GM19193 (cell line): ENCODE results near the gene HPD.

Source experiments
- POLR2A ChIP-seq: IDR thresholded peaks from 4 replicates; pipeline ENCODE4 v1.6.1; 2011; ENCODE audit not compliant: insufficient read depth, insufficient read length; ENCODE audit errors: extremely low read depth

HPD gene

DNA sequence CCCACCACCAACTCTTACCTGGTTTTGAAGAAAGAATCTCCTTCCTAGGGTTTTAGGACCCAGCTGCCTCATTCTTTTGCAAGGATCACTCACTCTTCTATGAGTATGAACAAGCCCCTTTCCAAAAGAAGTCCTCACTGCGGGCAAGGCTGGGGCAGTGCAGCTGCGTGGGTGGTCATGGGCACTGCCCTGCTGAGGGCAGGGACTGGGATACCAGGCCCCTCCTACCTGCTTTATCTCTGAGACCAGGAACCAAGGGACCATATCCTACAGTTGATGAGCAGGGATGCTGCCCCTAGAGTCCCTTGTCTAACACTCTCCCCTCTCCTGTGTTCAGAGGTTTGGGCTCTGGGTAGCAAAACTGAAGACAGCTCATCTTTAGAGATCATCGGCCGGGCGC, 20.5 kb downstream of the HPD start:
- no peak for TF ChIP-seq POLR2A

DNA sequence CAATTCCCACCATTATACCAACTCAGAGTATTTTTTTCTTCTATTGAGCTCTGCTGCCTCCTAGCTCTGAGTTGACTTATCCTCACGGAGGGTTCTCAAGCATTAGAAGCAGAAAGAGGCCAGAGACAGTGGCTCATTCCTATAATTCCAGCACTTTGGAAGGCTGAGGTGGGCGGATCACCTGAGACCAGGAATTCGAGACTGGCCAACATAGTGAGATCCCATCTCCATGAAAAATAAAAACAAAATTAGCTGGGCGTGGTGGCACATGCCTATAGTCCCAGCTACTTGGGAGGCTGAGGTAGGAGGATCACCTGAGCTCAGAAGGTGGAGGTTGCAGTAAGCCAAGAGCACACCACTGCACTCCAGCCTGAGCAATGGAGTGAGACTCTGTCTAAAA, 21.0 kb downstream of the HPD start:
- no peak for TF ChIP-seq POLR2A

DNA sequence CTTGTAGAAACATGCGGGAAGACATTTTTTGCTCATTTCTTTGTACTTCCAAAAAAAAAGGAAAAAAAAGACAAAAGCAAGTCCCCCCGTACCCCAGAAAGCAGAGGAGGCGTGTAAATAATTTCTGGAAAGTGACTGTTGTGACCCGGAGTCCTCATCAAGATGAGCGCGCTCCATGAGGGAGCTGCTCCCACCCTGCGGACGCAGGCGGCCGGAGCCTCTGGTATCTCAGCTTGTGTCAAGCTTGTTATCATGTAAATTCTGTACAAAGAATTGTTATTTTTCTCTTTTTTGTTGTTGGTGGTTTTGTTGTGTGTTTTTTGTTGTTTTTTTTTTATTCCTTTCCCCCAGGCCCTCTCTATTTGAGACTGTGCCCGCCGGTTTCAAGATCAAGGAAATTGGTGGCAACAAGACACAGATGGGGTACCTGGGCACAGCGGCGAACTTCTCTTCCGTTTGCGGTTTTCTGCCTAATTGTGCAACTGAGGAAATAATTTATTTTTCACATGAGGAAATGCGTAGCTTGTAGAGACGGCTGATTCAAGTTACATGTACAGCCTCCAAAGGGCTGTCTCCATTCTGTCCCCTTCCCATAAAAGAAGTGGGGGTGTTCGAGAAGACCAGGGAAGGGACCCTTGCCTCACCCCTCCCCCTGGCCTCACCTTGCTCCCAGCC, 27.0 kb downstream of the HPD start:
- TF ChIP-seq POLR2A: no peak

DNA sequence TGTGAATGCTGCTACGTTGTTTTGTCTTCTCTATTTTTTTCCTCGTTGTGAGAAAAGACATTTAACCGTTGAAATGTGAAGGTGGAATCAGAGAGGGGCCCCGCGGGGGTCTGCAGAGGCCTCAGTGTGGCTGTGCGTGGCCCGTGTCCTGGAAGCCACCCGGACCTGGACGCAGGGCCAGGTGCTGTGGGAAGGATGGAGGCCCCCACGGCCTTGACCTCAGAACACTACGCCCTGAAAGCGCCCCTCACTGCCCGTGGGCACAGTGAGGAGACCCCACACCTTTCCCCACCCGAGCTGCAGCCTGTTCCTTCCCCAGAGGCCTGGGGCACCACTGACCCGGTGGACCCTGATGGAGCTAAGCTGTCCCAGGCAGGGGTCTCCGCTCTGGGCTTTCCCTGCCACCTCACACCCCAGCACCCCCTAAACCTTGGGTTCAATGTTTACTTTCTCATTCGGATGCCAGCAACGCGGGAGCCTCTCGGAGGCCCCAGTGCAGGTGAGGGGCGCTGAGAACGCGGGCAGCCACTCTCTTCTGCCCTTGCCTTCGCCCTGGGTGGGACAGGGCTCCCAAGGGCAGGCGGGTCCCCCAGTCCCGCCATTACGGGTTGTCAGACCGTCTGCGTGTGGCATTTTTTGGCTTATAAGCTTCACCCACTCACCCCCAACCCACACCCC, 27.9 kb downstream of the HPD start:
- no peak for TF ChIP-seq POLR2A

DNA sequence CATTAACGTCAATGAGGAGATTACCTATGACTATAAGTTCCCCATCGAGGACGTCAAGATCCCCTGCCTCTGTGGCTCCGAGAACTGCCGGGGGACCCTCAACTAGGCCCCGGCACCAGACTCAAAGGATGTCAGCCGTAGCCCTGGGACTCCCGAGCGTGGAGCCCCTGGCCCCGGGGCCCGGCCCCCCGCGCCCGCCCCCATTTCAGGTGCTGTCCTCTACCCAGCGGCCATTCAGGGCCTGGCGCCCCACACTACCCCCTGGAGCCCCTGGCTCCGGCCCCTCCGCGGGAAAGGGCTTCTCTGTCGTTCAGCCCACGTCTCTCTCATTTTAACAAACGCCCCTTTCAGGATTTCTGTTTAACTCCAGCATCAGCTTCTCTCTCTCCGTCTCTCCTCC, 28.5 kb downstream of the HPD start:
- TF ChIP-seq POLR2A: no peak

DNA sequence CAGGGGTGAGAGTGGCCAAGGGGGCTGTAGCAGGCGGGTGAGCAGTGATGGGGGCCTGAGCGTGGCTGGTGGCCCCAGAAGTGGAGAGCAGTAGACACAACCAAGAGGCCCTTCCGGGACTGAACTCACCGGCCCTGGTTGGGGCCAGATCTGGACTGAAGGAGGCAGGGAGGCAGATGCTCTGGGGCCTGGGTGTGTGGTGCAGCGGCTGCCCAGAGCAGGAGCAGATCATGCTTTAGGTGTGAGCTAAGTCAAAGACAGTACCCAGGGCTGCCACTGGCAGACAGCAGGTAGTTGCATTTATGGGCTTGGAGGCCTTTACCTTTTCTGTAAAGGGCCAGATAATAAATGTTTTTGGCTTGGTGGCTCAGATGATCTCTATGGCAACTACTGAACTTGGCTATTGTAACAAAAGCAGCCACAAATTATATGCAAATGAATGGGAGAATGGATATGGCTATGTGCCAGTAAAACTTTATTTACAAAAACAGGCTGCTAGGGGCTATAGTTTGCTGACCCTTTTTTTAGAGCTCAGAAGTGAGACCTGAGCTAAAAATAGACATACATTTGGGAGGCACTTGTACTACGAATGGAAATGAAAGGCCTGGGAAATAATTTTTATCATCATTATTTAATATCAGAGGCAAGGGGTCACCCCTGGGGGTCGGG, 29.3 kb downstream of the HPD start:
- TF ChIP-seq POLR2A: no peak

DNA sequence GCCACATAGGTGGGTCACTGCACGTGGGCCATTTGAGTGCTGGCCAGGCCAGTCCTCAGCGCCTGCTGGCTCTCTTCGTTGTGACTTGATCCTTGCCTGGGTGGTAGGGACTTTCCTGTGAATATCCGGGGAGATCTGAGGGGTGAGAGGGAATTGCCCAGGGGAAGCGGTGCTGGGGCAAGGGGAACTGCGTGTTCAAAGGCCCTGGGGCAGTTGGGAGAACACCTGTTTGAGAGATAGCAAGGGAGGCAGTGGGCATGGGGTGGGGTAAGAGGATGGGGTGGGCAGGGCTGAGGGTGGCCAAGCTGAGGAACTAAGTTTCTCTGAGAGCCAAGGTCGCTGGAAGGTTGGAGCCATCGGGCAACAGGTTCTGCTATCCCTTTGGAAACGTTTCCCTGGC, 29.8 kb downstream of the HPD start:
- TF ChIP-seq POLR2A: no peak

DNA sequence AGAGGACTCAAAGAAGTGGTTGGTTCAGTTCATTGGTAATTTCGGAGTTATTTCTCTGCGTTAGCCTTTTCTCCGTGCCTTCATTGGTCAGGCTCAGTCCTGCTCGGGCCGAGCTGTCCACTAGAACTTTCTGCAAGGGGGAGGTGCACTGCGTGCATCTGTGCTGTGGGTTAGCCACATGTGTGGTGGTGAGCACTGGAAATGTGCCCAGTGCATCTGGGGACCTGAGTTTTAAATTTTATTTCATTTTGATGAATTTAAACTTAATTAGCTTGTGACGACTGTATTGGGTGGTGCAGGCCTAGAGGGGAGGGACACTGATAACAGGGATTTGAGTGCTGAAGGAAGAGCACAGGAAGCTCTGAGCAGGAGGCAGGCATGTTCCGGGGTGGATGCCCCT, 30.4 kb downstream of the HPD start:
- TF ChIP-seq POLR2A: no peak

DNA sequence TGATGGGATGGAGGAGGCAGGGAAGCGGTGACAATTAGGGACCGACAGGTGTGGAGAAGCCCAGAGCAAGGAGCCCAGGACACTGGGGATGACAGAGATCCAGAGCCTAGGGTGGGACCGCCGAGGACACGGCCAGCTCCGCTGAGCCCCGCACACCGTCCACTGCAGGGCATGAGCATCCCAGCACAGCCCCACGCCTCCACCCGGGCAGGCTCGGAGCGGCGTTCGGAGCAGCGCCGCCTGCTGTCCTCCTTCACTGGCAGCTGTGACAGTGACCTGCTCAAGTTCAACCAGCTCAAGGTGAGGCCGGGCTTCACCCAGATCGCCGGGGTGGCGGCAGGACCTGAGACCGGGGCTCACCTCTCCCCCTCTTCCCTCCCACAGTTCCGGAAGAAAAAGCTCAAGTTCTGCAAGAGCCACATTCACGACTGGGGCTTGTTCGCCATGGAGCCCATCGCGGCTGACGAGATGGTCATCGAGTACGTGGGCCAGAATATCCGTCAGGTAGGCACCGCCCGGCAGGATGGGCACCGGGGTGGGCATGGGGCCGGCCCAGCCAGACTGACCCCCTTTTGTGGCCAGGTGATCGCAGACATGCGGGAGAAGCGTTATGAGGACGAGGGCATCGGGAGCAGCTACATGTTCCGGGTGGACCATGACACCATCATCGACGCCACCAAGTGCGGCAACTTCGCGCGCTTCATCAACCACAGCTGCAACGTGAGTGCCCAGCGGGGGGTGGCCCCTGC, 31.1 kb downstream of the HPD start:
- no peak for TF ChIP-seq POLR2A

DNA sequence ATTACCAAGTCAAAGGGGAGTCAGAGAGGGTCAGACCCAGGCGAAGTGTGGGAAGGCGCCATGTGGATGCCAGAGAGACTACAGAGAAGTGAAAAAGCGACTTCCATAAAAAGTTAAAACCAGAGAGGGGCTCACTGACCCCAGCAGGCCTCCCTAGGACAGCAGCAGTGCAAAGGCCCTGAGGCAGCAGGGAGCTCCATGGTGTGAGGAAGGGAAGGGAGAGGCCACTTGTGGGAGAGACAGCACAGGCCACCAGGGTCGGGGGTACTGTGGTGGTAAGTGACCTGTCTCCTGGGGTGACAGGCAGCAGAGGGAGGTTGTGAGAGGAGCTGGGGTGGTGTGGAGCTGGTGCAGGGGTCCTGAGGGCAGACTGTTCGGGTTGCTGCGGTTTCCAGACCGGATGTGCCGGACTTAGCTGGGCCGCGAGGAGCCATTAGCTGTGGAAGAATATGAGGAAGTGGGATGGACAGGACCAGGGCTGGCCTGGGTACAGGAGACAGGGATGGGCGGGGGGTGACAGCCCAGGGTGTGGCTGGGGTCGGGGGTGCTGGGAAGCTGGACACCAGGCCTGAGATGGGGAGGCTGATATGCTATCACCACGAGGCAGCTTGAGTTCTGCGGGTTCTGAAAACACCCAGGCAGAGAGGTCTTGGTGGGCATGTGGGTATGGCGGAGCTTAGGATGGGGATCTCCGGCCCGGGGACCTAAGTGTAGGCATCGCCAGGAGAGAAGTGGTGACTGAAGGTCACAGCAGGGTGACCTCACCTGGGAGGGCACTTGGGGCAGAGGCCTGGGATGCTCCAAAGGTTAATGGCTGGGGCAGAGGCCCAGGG, 32.1 kb downstream of the HPD start:
- no peak for TF ChIP-seq POLR2A

DNA sequence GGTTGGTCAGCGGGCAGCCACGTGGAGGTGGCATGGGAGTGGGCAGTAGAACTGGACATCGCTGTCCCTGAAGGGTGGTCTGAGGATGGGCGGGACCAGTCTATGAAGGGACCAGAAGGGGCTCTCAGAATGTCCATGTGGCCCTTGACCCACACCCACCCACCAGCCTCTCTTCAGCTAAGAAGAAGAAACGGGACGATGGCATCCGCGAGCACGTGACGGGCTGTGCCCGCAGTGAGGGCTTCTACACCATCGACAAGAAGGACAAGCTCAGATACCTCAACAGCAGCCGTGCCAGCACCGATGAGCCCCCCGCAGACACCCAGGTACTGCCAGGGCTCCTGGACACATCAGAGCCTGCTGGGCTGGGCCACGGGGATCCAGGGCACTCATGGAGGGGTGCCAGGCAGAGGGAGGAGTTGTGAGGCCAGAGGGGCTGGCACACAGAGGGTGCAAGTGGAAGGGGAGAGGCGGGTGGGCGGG, 33.6 kb downstream of the HPD start:
- TF ChIP-seq POLR2A: peak; percentile 11

DNA sequence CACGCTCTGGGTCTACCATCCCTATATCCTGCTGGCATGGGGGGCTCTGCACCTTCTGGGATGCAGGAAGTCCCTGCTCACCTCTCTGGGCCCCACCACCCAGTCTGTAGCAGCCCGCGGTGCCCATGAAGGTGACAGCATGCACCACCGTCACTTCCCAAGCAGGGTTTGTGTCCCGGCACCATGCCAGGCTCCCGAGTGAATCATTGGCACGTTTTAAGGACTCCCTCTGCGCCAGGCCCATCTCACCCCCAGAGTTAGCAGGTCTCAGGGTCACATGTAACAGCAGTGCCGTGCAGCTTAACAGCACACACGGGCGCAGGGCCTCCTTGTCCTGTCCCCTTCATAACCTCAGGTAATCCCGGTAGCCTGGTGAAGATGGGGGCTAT, 34.9 kb downstream of the HPD start:
- no peak for TF ChIP-seq POLR2A

DNA sequence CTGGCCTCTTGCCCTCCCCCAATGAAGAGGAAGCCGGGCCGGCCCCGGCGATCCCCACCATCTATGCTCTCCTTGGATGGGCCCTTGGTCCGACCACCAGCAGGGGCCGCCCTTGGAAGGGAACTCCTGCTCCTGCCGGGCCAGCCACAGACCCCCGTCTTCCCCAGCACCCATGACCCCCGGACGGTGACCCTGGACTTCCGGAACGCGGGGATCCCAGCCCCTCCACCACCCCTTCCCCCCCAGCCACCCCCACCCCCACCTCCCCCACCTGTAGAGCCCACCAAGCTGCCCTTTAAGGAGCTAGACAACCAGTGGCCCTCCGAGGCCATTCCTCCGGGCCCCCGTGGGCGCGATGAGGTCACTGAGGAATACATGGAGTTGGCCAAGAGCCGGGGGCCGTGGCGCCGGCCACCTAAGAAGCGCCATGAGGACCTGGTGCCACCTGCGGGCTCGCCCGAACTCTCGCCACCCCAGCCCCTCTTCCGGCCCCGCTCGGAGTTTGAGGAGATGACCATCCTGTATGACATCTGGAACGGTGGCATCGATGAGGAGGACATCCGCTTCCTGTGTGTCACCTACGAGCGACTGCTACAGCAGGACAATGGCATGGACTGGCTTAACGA, 35.4 kb downstream of the HPD start:
- TF ChIP-seq POLR2A: no peak
